ENCODE data around the gene CCL4L2. TPM values are rescaled to one million over a fixed set of nuclear protein-coding genes. Genes with fewer than 3 reads are reported as not detected.
"Not testable (repeated sequence)": the region's sequence is repeated elsewhere in the genome, so short reads cannot be mapped to it uniquely, and the experiment has no call there.

The CCL4L2 gene
- total RNA-seq, result 10 to 100 TPM in 1 of 10 donors, 1 to 10 TPM in 1, under 1 TPM in 2, not detected in 6; 0.62 to 17.1 (median 1.0) TPM
- under 1 TPM in 1 of 2 donors, not detected in 1; 0.12 TPM for polyA plus RNA-seq
- long read RNA-seq, donor 1, result 0 reads
- long read RNA-seq, donor 2, result 0 reads
- long read RNA-seq, donor 3, result 0 reads

- Histone ChIP-seq H3K27me3 (peaks cover 0 to 49% (median 0%) of the 10 kb centered on the region in 7 donors), H3K4me1 (peaks cover 0 to 15% (median 0%) of the 10 kb centered on the region in 9 donors), H3K4me3 (peak within 1 kb of the TSS in 1 of 10 donors; percentile 12), H3K27ac (peak within 1 kb of the TSS in 2 of 10 donors; percentile 33 to 60)
- WGBS, 2 donors, result 66 to 68% methylated on average over 6 to 7 of the region's 7 CpGs
- H3K36me3 ChIP-seq; H3K9me3 ChIP-seq; intact Hi-C loops (cut with DNase I): not testable (repeated sequence)
- peak in 1 of 2 donors; percentile 13 for DNase-seq
- ATAC-seq, result peak in 7 of 8 donors; percentile 42 to 90 (median 56)
These were observed at the start of gene CCL4L2 for GRCh38 chr17:36210439-36211211. Gene CCL4L2, plus strand, starts transcription at chr17:36211063.

- H3K27ac ChIP-seq; H3K36me3 ChIP-seq; H3K9me3 ChIP-seq; H3K4me3 ChIP-seq; H3K27me3 ChIP-seq; H3K4me1 ChIP-seq; DNase-seq; intact Hi-C loops (cut with DNase I); ATAC-seq: not testable (repeated sequence)
- 56 to 71% methylated on average over 5 to 6 of the region's 8 CpGs for WGBS, 2 donors
These were observed 42.0 kb upstream of the CCL4L2 start for GRCh38 chr17:36168836-36169235.

- H3K4me1 ChIP-seq; H3K36me3 ChIP-seq; H3K27me3 ChIP-seq; H3K9me3 ChIP-seq; H3K27ac ChIP-seq; DNase-seq; ATAC-seq; intact Hi-C loops (cut with DNase I); H3K4me3 ChIP-seq: not testable (repeated sequence)
- WGBS, 2 donors, result no CpG with 5 or more reads among the region's 11 CpGs
These were observed 34.3 kb upstream of the CCL4L2 start, which contains the start of gene TBC1D3B for GRCh38 chr17:36176536-36176935. Gene TBC1D3B, minus strand, starts transcription at chr17:36176636. Its CDS starts 1,586 bp downstream, at chr17:36175050.

DNA sequence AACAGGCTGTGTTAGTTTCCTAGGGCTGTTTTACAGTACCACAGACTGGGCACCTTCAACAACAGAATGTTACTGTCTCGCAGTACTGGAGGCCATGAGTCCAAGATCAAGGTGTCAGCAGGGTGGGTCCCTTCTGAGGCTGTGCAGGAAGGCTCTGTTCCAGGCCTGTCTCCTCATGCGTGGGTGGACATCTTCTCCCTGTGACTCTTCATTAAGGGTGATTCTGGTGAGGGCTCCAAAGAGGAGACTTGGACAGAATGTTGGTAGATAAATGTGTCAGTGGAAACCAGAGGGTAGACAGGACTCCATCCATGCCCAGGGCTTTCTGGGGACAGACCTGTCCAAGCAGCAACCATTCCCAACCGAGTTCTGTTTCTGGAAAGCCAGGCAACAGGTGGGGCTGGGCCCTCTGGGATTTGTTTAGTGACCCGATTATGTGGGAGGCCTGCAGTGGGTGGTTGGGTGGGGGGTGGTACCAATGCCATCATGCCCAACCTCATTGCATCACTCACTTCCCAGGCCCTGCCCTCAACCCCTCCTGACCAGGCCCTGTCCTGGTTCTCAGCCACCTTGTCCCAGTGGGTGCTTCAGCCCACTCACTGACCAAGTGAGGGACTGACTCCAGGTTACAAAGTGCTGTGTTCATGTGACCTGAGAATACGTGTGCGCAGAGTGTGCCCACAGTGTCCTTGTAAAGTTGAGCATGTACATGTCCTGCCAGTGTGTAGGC lies 29.3 kb upstream of the CCL4L2 start:
- not testable (repeated sequence) for ATAC-seq, H3K27ac ChIP-seq, DNase-seq, H3K4me3 ChIP-seq, H3K9me3 ChIP-seq, H3K36me3 ChIP-seq
- Histone ChIP-seq H3K27me3 (peaks cover 0 to 36% (median 7%) of the 10 kb centered on the region in 7 donors), H3K4me1 (peaks cover 0 to 17% (median 0%) of the 10 kb centered on the region in 9 donors)
- intact Hi-C loops (cut with DNase I), result loop anchor here in 3 of 10 donors (5.0 to 10.0 kb wide), 2 partner anchors 67 to 296 kb away; no protein-coding TSS in a partner anchor
- WGBS, 2 donors, result 86 to 92% methylated on average over 6 of the region's 6 CpGs

GRCh38 chr17:36182176-36183000 lies 28.5 kb upstream of the CCL4L2 start:
- peak in 1 of 2 donors; percentile 52 for DNase-seq
- ATAC-seq, result peak; percentile 20 to 54 (median 40)
- Histone ChIP-seq H3K4me1 (peaks cover 0 to 17% (median 0%) of the 10 kb centered on the region in 9 donors), H3K27me3 (peaks cover 0 to 40% (median 7%) of the 10 kb centered on the region in 7 donors), H3K36me3 (no peaks in the 10 kb centered on the region), H3K4me3 (peak overlapping the region; percentile 30 to 87 (median 64)), H3K27ac (peak overlapping the region in 6 of 10 donors; percentile 51 to 90 (median 70)), H3K9me3 (no peaks in the 10 kb centered on the region)
- TF ChIP-seq, protein P1, sequence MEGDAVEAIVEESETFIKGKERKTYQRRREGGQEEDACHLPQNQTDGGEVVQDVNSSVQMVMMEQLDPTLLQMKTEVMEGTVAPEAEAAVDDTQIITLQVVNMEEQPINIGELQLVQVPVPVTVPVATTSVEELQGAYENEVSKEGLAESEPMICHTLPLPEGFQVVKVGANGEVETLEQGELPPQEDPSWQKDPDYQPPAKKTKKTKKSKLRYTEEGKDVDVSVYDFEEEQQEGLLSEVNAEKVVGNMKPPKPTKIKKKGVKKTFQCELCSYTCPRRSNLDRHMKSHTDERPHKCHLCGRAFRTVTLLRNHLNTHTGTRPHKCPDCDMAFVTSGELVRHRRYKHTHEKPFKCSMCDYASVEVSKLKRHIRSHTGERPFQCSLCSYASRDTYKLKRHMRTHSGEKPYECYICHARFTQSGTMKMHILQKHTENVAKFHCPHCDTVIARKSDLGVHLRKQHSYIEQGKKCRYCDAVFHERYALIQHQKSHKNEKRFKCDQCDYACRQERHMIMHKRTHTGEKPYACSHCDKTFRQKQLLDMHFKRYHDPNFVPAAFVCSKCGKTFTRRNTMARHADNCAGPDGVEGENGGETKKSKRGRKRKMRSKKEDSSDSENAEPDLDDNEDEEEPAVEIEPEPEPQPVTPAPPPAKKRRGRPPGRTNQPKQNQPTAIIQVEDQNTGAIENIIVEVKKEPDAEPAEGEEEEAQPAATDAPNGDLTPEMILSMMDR (IDR thresholded peaks at IDR 0.05), result no peak
- intact Hi-C loops (cut with DNase I), result loop anchor here in 3 of 10 donors (5.0 to 10.0 kb wide), 2 partner anchors 68 to 295 kb away; no protein-coding TSS in a partner anchor
- 24 to 26% methylated on average over 47 to 48 of the region's 48 CpGs for WGBS, 2 donors

Measured in heart right ventricle (tissue), 16 donors.